Common myeloid progenitor, CD34-positive (primary cell): ENCODE measurements around the gene KPNA4.

Experiments used
- CTCF ChIA-PET: fragments of 350-600 bp; sonication (Branson Sonifier 250); formaldehyde crosslinking; loops from one replicate; lab custom pipeline; 2021; ENCODE audit warnings: antibody characterized with exemption; lab: Charles Lee
- POLR2A ChIA-PET: fragments of 350-600 bp; sonication (Branson Sonifier 250); formaldehyde crosslinking; loops from one replicate; lab custom pipeline; 2021; ENCODE audit warnings: antibody characterized with exemption; lab: Charles Lee
- DNase-seq, 3 donors: peaks; one replicate each; pipeline versions ENCODE4 v3.0.0 to v3.0.0-alpha.2; 2013
- H3K27ac ChIP-seq, 2 experiments: 1 replicate in 1 of 2; 2 replicates in 1 of 2; pipeline ENCODE4 v1.7.0; 2013; ENCODE audit warnings: inconsistent platforms in 2 of 2, low read length in 2 of 2, mild to moderate bottlenecking in 2 of 2, low read depth in 1 of 2, moderate library complexity in 1 of 2; ENCODE audit not compliant: severe bottlenecking in 2 of 2, insufficient read depth in 1 of 2, poor library complexity in 1 of 2
- H3K27me3 ChIP-seq, 5 experiments: replicated peaks in 2 of 5; 1 replicate in 3 of 5; 2 replicates in 2 of 5; pipeline versions ENCODE4 v1.6.1 to v1.7.0; 2013; ENCODE audit warnings: low read length in 4 of 5, mild to moderate bottlenecking in 2 of 5, moderate library complexity in 2 of 5, inconsistent platforms in 1 of 5; ENCODE audit not compliant: insufficient read depth in 5 of 5, control insufficient read depth in 4 of 5
- H3K36me3 ChIP-seq, 4 experiments: 1 replicate in 2 of 4; 2 replicates in 2 of 4; pipeline versions ENCODE4 v1.6.1 to v1.7.0; 2013; ENCODE audit warnings: low read length in 3 of 4, control low read depth in 1 of 4, mild to moderate bottlenecking in 1 of 4; ENCODE audit not compliant: control insufficient read depth in 4 of 4, insufficient read depth in 4 of 4
- H3K4me1 ChIP-seq, 4 experiments: 1 replicate in 3 of 4; 2 replicates in 1 of 4; pipeline versions ENCODE4 v1.6.1 to v1.7.1; 2013; ENCODE audit warnings: low read length in 3 of 4, mild to moderate bottlenecking in 3 of 4, control low read depth in 1 of 4, inconsistent platforms in 1 of 4, moderate library complexity in 1 of 4; ENCODE audit not compliant: control insufficient read depth in 4 of 4, insufficient read depth in 4 of 4; ENCODE audit errors: control extremely low read depth in 1 of 4
- H3K4me3 ChIP-seq, 7 experiments: 1 replicate in 4 of 7; 2 replicates in 3 of 7; pipeline versions ENCODE4 v1.5.1 to v1.7.0; 2013; ENCODE audit warnings: mild to moderate bottlenecking in 7 of 7, low read length in 6 of 7, moderate library complexity in 6 of 7, inconsistent platforms in 2 of 7, low read depth in 2 of 7, control low read depth in 1 of 7; ENCODE audit not compliant: insufficient read depth in 4 of 7, control insufficient read depth in 1 of 7; ENCODE audit errors: extremely low read depth in 1 of 7
- H3K9me3 ChIP-seq, 5 experiments: 1 replicate in 4 of 5; 2 replicates in 1 of 5; pipeline versions ENCODE4 v1.6.1 to v1.7.1; 2013; ENCODE audit warnings: low read length in 4 of 5, mild to moderate bottlenecking in 2 of 5, inconsistent platforms in 1 of 5, low read depth in 1 of 5, moderate library complexity in 1 of 5; ENCODE audit not compliant: control insufficient read depth in 4 of 5, insufficient read depth in 2 of 5; ENCODE audit errors: control extremely low read depth in 1 of 5
- WGBS: methylation state at CpG from one replicate; pipeline ENCODE4 v1.1.5; 2013; ENCODE audit not compliant: insufficient coverage; 5-methylcytosine and 5-hydroxymethylcytosine counted together

KPNA4 gene

GRCh38 chr3:160586679-160587078 is 21.3 kb upstream of the KPNA4 start:
- POLR2A ChIA-PET, result no interaction called here
- CTCF ChIA-PET, result no interaction called here
- Histone ChIP-seq H3K4me3 (no peak overlapping the region), H3K4me1 (no peaks in the 10 kb centered on the region), H3K27ac (no peak overlapping the region), H3K9me3 (peaks cover 0 to 38% (median 9%) of the 10 kb centered on the region in 5 experiments), H3K36me3 (no peaks in the 10 kb centered on the region), H3K27me3 (no peaks in the 10 kb centered on the region)
- WGBS, result no CpG with 5 or more reads among the region's 3 CpGs
- no peak for DNase-seq

GRCh38 chr3:160583451-160583850 is 18.1 kb upstream of the KPNA4 start:
- ChIA-PET CTCF (no interaction called here), POLR2A (no interaction called here)
- Histone ChIP-seq H3K27ac (no peak overlapping the region), H3K27me3 (no peaks in the 10 kb centered on the region), H3K9me3 (peaks cover 0 to 42% (median 13%) of the 10 kb centered on the region in 5 experiments), H3K36me3 (no peaks in the 10 kb centered on the region), H3K4me3 (no peak overlapping the region), H3K4me1 (no peaks in the 10 kb centered on the region)
- no peak for DNase-seq

GRCh38 chr3:160580938-160581337 is 15.6 kb upstream of the KPNA4 start:
- Histone ChIP-seq H3K27ac (no peak overlapping the region), H3K36me3 (no peaks in the 10 kb centered on the region), H3K4me3 (no peak overlapping the region), H3K4me1 (no peaks in the 10 kb centered on the region), H3K27me3 (no peaks in the 10 kb centered on the region), H3K9me3 (peaks cover 0 to 34% (median 13%) of the 10 kb centered on the region in 5 experiments)
- WGBS, result 100% methylated on average over 1 of the region's 2 CpGs
- DNase-seq, result no peak
- CTCF ChIA-PET, result interaction anchor here (1.0 kb wide), 1 partner anchor 130 kb away, joined by 3 read pairs; no protein-coding TSS in a partner anchor
- POLR2A ChIA-PET, result no interaction called here

DNA sequence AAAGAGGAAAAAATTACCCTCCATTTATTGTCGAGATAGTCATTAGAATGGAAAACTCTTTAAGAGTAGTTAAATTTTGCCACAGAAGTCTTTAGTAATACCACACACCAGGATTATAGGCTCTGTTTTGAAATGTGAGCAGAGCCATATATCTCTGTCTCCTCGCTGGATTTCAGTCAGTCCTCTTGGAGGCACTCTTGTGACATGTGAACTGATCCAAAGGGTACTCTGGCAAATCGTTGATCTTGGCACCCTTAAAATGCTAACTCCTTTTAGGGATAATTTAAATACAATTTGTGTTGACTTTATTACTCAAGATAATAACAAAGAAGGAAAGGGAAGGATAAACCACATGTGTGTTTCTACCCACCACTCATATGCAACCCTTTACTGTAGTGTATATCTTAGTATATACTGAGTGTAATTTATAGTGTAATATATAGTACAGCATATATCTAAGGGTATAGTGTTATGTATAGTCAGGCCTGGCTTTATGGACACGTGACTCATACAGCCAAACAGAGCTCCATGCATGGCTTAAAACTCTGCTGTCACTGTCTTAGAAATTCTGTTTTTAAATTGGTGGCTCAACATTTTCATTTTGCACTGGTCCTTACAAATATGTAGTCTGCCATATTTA is 12.3 kb upstream of the KPNA4 start:
- no peak overlapping the region for H3K4me3 ChIP-seq
- ChIA-PET POLR2A (no interaction called here), CTCF (no interaction called here)
- peaks cover 0 to 2% (median 0%) of the 10 kb centered on the region in 4 experiments for H3K36me3 ChIP-seq
- H3K27ac ChIP-seq, result no peak overlapping the region
- peaks cover 0 to 23% (median 5%) of the 10 kb centered on the region in 5 experiments for H3K9me3 ChIP-seq
- H3K27me3 ChIP-seq, result no peaks in the 10 kb centered on the region
- no peaks in the 10 kb centered on the region for H3K4me1 ChIP-seq
- WGBS, result 92% methylated on average over 2 of the region's 4 CpGs
- no peak for DNase-seq

DNA sequence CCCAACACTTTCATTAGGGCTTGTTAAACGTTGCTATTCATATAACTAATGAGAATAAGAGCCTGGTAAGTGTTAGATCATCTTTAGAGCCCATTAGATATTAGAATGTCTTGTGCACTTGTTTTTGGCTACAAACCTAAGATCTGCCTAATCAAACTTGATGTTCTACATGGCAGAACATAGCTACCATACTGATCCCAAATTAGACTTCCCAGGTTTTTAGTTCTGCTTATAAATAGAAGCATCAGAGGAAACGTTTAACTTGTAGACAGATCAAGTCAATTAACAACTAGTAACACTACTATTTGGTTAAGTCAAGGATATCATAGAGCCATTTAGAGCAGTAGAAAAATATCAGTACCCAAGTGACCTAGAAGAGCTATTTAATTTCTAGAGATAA is 11.7 kb upstream of the KPNA4 start:
- Histone ChIP-seq H3K9me3 (peaks cover 0 to 22% (median 5%) of the 10 kb centered on the region in 5 experiments), H3K27me3 (no peaks in the 10 kb centered on the region), H3K4me3 (no peak overlapping the region), H3K27ac (no peak overlapping the region), H3K4me1 (no peaks in the 10 kb centered on the region), H3K36me3 (peaks cover 0 to 2% (median 0%) of the 10 kb centered on the region in 4 experiments)
- DNase-seq, result no peak
- ChIA-PET POLR2A (no interaction called here), CTCF (no interaction called here)
- no CpG with 5 or more reads among the region's 2 CpGs for WGBS

- Histone ChIP-seq H3K4me3 (no peak overlapping the region), H3K36me3 (peaks cover 0 to 2% (median 0%) of the 10 kb centered on the region in 4 experiments), H3K9me3 (peaks cover 0 to 17% (median 3%) of the 10 kb centered on the region in 5 experiments), H3K27ac (no peak overlapping the region), H3K4me1 (no peaks in the 10 kb centered on the region), H3K27me3 (no peaks in the 10 kb centered on the region)
- CTCF ChIA-PET, result no interaction called here
- DNase-seq, result no peak
- POLR2A ChIA-PET, result no interaction called here
Measured at GRCh38 chr3:160576621-160577020, 11.2 kb upstream of the KPNA4 start.

GRCh38 chr3:160575589-160575988 is 10.2 kb upstream of the KPNA4 start:
- no peak overlapping the region for H3K4me3 ChIP-seq
- H3K4me1 ChIP-seq, result no peaks in the 10 kb centered on the region
- ChIA-PET CTCF (interaction anchor here (1.4 kb wide), 1 partner anchor 22 kb away, joined by 3 read pairs; no protein-coding TSS in a partner anchor), POLR2A (no interaction called here)
- peaks cover 0 to 2% (median 0%) of the 10 kb centered on the region in 4 experiments for H3K36me3 ChIP-seq
- H3K27ac ChIP-seq, result no peak overlapping the region
- H3K9me3 ChIP-seq, result peaks cover 0 to 8% (median 0%) of the 10 kb centered on the region in 5 experiments
- no CpG with 5 or more reads among the region's 1 CpG for WGBS
- DNase-seq, result no peak
- no peaks in the 10 kb centered on the region for H3K27me3 ChIP-seq
